Progenitor cell of endocrine pancreas (in vitro differentiated cells): ENCODE results near the gene NDUFV3. TPM values are rescaled to one million over a fixed set of nuclear protein-coding genes. Genes with fewer than 3 reads are reported as not detected.
A peak's percentile ranks its signal among the peaks of the same experiment; 100 is the strongest.
"Not testable (repeated sequence)": the region's sequence is repeated elsewhere in the genome, so short reads cannot be mapped to it uniquely, and the experiment has no call there.

Source experiments
- DNase-seq: peaks from one replicate; pipeline ENCODE4 v3.0.0; 2021; ENCODE audit warnings: low spot score; ENCODE audit not compliant: unreplicated experiment
- H3K27ac Mint-ChIP-seq: 2 replicates; pipeline ENCODE4 v1.8.0; 2021; ENCODE audit warnings: mild to moderate bottlenecking, moderate library complexity, mixed read lengths
- H3K27me3 Mint-ChIP-seq: 2 replicates; pipeline ENCODE4 v1.8.0; 2021; ENCODE audit warnings: mixed read lengths
- H3K36me3 Mint-ChIP-seq: 2 replicates; pipeline ENCODE4 v1.8.0; 2022; ENCODE audit warnings: mixed read lengths; ENCODE audit not compliant: insufficient read depth
- H3K4me1 Mint-ChIP-seq: 2 replicates; pipeline ENCODE4 v1.8.0; 2021; ENCODE audit warnings: low read depth, mixed read lengths
- H3K4me3 Mint-ChIP-seq: 2 replicates; pipeline ENCODE4 v1.8.0; 2021; ENCODE audit warnings: low read depth, mild to moderate bottlenecking, moderate library complexity, mixed read lengths
- H3K9me3 Mint-ChIP-seq: 2 replicates; pipeline ENCODE4 v1.8.0; 2021; ENCODE audit warnings: low read depth, mixed read lengths
- CTCF ChIP-seq: fragments of 200-600 bp; sonication (generic); IDR thresholded peaks from one replicate; pipeline ENCODE4 v1.5.0; 2021; ENCODE audit warnings: antibody characterized with exemption, mild to moderate bottlenecking; ENCODE audit not compliant: unreplicated experiment
- total RNA-seq: library from RNA; stranded (reverse); gene quantifications from 2 replicates; pipeline ENCODE4 v1.2.1, GENCODE V29; 2021

NDUFV3 gene
- total RNA-seq, 1 donor from 2014 or later: 31.2 TPM

- TF ChIP-seq CTCF: no peak
- no peaks in the 10 kb centered on the region for H3K4me1 Mint-ChIP-seq
- H3K9me3 Mint-ChIP-seq: no peaks in the 10 kb centered on the region
- no peak overlapping the region for H3K4me3 Mint-ChIP-seq
- H3K36me3 Mint-ChIP-seq: peaks cover 16% of the 10 kb centered on the region
- no peaks in the 10 kb centered on the region for H3K27me3 Mint-ChIP-seq
- DNase-seq: no peak
- H3K27ac Mint-ChIP-seq: no peak overlapping the region
Observed at GRCh38 chr21:42865776-42866160, 27.3 kb upstream of the NDUFV3 start.

GRCh38 chr21:42868196-42868595, 24.9 kb upstream of the NDUFV3 start:
- no peak for DNase-seq
- Mint-ChIP-seq H3K27me3 (no peaks in the 10 kb centered on the region), H3K4me3 (no peak overlapping the region), H3K27ac (no peak overlapping the region), H3K36me3 (peaks cover 13% of the 10 kb centered on the region), H3K9me3 (no peaks in the 10 kb centered on the region), H3K4me1 (no peaks in the 10 kb centered on the region)
- TF ChIP-seq CTCF: no peak

GRCh38 chr21:42873096-42873495, 20.0 kb upstream of the NDUFV3 start:
- H3K36me3 Mint-ChIP-seq: peaks cover 15% of the 10 kb centered on the region
- H3K9me3 Mint-ChIP-seq: no peaks in the 10 kb centered on the region
- no peak overlapping the region for H3K27ac Mint-ChIP-seq
- H3K4me1 Mint-ChIP-seq: peaks cover 2% of the 10 kb centered on the region
- no peak for DNase-seq
- no peak for TF ChIP-seq CTCF
- no peaks in the 10 kb centered on the region for H3K27me3 Mint-ChIP-seq
- no peak overlapping the region for H3K4me3 Mint-ChIP-seq

GRCh38 chr21:42875811-42876210, 17.3 kb upstream of the NDUFV3 start:
- not testable (repeated sequence) for H3K9me3 Mint-ChIP-seq, H3K4me3 Mint-ChIP-seq, H3K27ac Mint-ChIP-seq, H3K27me3 Mint-ChIP-seq, DNase-seq, H3K36me3 Mint-ChIP-seq
- peaks cover 17% of the 10 kb centered on the region for H3K4me1 Mint-ChIP-seq

- TF ChIP-seq CTCF: no peak
- Mint-ChIP-seq H3K27me3 (no peaks in the 10 kb centered on the region), H3K36me3 (peaks cover 6% of the 10 kb centered on the region)
Observed at GRCh38 chr21:42878678-42878992, 14.5 kb upstream of the NDUFV3 start.

GRCh38 chr21:42878993-42879787, 13.9 kb upstream of the NDUFV3 start, which contains the start of gene WDR4:
Gene WDR4 (minus strand): TSS chr21:42879539. CDS start chr21:42879495, 44 bp downstream.
- peaks cover 6% of the 10 kb centered on the region for H3K36me3 Mint-ChIP-seq
- TF ChIP-seq CTCF: no peak
- peak within 1 kb of the TSS; percentile 97 for H3K27ac Mint-ChIP-seq
- no peaks in the 10 kb centered on the region for H3K9me3 Mint-ChIP-seq
- H3K4me1 Mint-ChIP-seq: peaks cover 17% of the 10 kb centered on the region
- no peaks in the 10 kb centered on the region for H3K27me3 Mint-ChIP-seq
- peak; percentile 96 for DNase-seq
- peak within 1 kb of the TSS; percentile 97 for H3K4me3 Mint-ChIP-seq

More at GRCh38 chr21:42878678-42878992, 14.5 kb upstream of the NDUFV3 start:
- H3K4me3 Mint-ChIP-seq: peak overlapping the region; percentile 97
- peaks cover 17% of the 10 kb centered on the region for H3K4me1 Mint-ChIP-seq
- no peak for DNase-seq
- peak overlapping the region; percentile 94 for H3K27ac Mint-ChIP-seq
- no peaks in the 10 kb centered on the region for H3K9me3 Mint-ChIP-seq
